Activated CD8-positive, alpha-beta memory T cell treated with anti-CD3 and anti-CD28 coated beads, Interleukin-2, amount 50 U/mL, for 48 hours (primary cell): Measurements from ENCODE around the gene SMAD3.
"Not testable (repeated sequence)": the region's sequence is repeated elsewhere in the genome, so short reads cannot be mapped to it uniquely, and the experiment has no call there.

ENCODE experiments used
- DNase-seq: peaks from one replicate; pipeline ENCODE4 v3.0.0-alpha.2; 2020

Gene SMAD3

DNA sequence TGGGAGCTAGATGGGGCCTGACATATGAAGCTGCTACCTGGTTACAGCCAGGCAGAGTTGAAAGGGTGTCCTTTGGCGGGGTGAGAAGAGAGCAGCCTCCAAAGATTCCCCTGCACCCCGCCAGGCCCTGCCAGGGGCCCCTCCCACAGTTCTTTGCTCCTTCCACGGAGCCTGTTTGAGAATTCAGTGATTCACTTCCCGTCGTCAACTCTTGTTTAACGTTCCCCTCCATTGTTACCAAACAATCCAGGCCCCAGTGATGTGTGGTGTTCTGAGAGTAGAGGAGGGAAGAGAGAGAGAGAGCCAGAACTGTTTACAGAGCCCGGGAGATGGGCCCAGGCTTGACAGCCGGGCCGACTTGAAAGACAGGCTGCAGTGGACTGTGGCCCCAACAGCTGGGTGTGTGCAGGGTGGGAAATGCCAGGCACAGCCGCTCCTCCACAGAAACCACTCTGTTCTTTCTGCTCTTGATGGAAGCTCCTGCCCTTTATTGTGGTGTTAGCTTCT lies 81.5 kb downstream of the SMAD3 start:
- no peak for DNase-seq

- no peak for DNase-seq
These were observed 82.1 kb downstream of the SMAD3 start for GRCh38 chr15:67147396-67147949.

DNA sequence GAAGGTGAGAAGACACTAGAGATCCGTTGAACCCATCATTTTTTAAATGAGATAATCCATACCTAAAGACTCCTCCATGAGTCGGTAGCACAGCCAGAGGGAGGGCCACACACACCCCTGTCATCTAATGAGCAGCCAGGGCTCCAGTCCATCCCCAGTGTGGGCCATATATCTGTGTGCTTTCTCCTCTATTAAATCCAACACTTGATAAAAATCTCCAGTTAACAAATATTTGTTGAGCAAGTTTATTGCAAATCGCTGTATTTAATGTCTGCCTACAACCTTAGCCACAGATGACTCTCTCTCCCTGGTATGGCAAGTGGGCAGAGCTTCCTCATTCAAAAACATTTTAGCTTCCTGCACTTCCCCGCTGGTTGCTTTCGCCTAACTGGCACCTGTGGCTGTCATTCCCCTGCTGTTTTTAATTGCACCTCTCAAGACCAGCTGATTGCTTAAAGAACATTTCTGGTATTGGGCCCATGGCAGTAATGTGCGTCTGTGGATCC lies 82.8 kb downstream of the SMAD3 start:
- no peak for DNase-seq

DNA sequence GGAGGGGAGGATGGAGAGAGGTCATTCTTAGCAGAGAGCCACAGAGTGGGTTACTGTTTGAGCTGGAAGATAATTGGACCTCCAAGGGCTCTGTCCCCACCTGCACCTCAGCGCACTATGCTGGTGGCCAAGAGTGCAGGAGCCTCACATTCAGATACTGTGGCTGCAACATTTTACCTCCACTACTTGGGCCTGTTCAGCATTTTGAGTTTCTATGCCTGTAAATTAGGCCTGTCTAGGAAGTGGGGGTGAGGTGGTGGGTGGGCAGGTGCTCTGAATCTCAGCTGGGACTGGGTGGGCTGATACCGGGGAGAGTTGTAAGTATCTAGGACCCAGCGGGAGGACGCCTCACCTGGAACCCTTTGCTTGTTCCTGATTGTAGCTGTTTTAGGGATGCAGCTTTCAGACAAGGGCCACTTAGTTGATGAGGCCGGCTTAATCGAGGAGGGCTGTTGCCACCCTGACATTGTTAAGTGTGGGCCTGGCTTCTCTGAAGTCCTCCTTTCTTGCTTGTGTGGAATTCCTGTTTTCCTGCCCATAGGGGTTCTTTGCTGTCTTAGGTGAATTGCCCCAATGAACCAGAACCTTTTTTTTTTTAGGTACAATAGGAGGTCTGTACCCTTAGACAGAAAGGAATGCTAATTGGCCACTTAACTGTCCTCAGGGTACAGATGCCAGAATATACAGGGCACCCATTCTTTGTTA lies 83.8 kb downstream of the SMAD3 start:
- no peak for DNase-seq

DNA sequence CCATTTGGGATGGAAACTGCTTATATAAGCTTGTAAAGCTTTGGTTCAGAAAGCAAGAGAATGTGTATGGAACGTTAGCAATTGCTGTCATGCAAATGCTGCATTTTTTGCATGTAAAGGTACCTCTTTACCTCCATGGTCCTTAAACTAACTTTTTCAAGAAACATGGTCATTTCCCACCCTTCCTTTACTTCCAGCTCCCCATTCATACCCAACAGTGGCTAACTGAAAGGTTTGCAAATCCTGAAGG lies 84.3 kb downstream of the SMAD3 start:
- no peak for DNase-seq

- no peak for DNase-seq
These were observed 84.8 kb downstream of the SMAD3 start for GRCh38 chr15:67150023-67150860.

GRCh38 chr15:67152429-67152828 lies 87.0 kb downstream of the SMAD3 start:
- no peak for DNase-seq

GRCh38 chr15:67153044-67153443 lies 87.6 kb downstream of the SMAD3 start:
- DNase-seq, result not testable (repeated sequence)

GRCh38 chr15:67154249-67154648 lies 88.8 kb downstream of the SMAD3 start:
- no peak for DNase-seq

DNA sequence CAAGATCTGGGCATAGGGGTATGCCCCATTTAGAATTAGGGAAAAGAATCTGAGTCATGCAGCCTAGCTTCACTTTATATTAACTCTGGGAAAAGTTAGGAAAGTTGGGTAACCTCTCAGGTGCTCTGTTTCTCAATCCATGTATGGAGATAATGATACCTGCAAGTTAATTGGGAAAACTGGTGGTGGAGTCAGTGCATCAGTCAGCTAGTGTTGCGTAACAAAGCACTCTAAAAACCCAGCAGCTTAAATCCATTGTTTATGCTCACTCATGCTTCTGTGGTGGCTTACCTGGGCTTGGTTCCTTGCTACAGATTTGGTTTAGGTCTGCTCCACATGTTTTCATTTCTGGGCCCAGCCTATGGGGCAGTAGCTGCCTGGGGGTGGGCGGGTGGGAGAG lies 91.0 kb downstream of the SMAD3 start:
- DNase-seq, result no peak

DNA sequence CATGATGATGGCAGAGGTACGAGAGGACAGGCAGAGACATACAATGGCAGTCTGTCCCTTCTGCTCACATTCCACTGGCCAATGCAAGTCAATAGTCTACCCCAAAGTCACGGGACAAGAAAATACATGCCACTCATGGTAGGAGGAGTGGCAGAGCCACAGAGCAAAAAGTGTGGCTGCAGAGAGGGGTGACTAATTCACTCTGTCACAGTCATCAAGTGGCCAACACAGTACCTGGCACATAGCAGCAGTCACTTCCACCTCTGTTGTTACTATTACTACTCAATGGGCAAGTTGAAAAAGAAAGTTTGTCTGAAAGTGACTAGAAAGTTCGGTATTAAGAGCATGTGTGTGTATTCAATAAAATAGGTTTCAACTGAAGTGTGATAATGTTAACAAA lies 91.4 kb downstream of the SMAD3 start:
- no peak for DNase-seq

- no peak for DNase-seq
These were observed 92.3 kb downstream of the SMAD3 start for GRCh38 chr15:67157521-67158252.

- no peak for DNase-seq
These were observed 93.0 kb downstream of the SMAD3 start for GRCh38 chr15:67158367-67158766.

DNA sequence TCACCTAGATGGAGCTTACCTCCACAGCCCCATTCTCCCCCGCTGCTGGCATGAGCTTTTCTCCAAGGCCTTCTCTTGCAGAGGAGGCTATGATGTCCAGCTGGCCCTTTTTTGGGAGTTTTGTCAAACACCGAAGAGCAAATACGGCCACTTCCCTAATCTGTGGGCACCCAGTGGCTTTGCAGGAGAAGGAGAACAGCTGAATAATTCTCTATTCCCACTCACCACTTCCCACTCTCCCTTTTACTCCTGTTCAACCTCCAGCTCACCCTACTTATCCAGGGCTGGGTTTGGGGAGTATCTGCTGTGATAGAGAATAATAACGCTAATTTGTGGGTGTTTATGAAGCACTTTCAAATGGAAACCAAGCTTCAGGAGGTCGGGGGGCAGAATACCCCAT lies 96.0 kb downstream of the SMAD3 start:
- no peak for DNase-seq

DNA sequence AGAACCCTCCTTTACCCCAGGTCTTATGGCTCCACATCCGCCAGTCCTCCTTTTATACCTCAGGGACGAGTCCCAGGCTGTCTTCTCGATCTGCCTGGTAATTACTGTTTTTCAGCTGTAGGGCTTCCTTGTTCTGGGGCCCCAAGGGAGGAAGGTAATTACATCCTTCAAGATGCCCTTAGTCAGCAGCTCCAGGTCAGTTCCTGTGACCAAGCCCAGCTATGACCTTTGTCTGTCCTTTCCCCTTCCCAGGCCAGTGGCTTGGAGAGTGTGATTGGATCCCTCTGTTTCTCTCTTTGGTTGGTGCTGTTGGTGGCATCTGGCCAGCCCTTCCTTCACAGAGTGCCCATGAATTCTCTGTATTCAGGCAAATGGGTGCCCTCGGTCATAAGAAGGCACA lies 96.5 kb downstream of the SMAD3 start:
- DNase-seq, result no peak

- no peak for DNase-seq
These were observed 97.8 kb downstream of the SMAD3 start for GRCh38 chr15:67163180-67163579.

- no peak for DNase-seq
These were observed 99.0 kb downstream of the SMAD3 start for GRCh38 chr15:67164401-67164791.

DNA sequence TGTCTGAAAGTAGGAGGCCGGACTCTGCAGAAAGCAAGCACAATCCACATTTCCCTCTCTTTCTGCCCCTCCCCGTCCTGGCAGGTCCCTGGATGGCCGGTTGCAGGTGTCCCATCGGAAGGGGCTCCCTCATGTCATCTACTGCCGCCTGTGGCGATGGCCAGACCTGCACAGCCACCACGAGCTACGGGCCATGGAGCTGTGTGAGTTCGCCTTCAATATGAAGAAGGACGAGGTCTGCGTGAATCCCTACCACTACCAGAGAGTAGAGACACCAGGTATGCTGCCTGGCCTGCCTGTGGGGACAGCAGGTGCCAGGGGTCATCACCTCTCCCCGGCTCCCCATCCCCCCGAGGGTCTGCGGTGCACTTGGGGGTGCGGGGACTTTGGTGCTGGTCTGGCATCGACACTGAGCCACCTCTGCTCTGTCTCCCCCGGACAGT lies 99.4 kb downstream of the SMAD3 start:
- no peak for DNase-seq

DNA sequence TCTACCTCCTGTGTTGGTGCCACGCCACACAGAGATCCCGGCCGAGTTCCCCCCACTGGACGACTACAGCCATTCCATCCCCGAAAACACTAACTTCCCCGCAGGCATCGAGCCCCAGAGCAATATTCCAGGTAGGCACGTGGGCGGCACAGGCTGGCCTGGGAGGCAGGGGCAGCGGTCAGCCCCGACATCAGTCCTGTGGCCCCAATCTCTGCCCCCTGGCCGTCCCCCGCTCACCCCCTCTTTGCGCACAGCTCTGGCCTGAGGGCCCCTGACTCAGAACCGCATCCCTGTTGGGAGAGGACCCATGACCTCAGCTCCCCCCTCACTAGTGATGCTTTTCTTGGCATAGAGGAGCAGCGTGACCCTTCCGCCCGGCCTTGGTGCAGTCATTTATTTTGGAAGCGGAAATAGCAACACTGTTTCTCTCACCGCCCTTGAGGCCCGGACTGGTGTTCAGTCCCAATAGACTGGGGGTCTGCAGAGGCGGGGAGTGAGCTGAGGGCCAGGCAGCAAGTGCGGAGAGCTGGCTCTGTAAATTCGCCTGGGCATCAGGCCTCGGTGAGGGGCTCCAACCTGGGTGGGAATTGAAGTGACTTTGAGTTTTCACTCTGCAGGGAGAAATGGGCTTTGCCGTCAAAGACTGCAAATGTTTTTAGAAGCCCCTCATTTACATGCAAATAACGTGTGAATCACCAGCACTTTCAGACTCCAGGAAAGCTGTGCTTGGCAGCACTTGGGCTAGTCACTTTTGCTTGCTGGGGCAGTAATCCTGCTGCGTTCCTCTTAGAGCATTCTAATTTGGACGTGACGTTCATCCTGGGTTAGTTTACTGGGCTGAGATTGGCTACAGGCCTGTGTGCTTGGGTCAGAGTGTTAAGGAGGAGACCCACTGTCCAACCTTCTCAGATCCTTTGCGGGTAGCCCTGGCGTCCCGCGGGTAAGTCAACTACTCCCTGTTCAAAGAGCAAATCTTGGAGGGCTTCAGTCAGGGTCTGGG lies 100.2 kb downstream of the SMAD3 start:
- no peak for DNase-seq

- no peak for DNase-seq
These were observed 101.0 kb downstream of the SMAD3 start for GRCh38 chr15:67166280-67167009.

DNA sequence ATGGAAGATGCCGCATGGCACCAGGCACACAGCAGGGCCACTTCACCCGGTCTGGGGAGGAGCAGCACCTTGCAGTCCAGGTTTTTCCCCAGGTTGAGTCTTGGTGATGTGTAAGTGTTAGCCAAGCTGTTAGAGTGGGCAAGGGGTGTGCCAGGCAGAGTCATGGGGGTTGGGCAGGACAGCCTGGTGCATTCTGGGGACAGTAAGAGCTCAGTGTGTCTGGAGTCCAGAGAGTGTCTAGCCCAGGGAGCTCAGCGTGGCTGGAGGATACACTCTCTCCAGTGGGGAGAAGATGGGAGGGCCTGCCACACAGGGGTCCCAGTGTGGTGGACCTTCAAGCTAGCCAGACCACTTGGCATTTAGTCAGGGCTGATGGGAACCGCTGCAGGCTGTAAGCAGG lies 101.7 kb downstream of the SMAD3 start:
- no peak for DNase-seq
